AG10803 (cell line): Measurements from ENCODE around the gene REN.

ENCODE experiments used
- DNase-seq: peaks from one replicate; pipeline ENCODE4 v3.0.0; 2010; ENCODE audit warnings: low read depth
- H3K4me3 ChIP-seq: 2 replicates; pipeline ENCODE4 v1.5.1; 2011; ENCODE audit warnings: mild to moderate bottlenecking, low read length, control low read depth
- TF ChIP-seq, protein P1 (sequence below): conservative IDR thresholded peaks from 2 replicates; pipeline ENCODE4 v1.5.1; 2011; ENCODE audit warnings: mild to moderate bottlenecking, low read length, control low read depth, inconsistent platforms

The REN gene

GRCh38 chr1:204134103-204134502, 32.0 kb downstream of the REN start:
- no peak overlapping the region for H3K4me3 ChIP-seq
- no peak for DNase-seq
- TF ChIP-seq, protein P1, sequence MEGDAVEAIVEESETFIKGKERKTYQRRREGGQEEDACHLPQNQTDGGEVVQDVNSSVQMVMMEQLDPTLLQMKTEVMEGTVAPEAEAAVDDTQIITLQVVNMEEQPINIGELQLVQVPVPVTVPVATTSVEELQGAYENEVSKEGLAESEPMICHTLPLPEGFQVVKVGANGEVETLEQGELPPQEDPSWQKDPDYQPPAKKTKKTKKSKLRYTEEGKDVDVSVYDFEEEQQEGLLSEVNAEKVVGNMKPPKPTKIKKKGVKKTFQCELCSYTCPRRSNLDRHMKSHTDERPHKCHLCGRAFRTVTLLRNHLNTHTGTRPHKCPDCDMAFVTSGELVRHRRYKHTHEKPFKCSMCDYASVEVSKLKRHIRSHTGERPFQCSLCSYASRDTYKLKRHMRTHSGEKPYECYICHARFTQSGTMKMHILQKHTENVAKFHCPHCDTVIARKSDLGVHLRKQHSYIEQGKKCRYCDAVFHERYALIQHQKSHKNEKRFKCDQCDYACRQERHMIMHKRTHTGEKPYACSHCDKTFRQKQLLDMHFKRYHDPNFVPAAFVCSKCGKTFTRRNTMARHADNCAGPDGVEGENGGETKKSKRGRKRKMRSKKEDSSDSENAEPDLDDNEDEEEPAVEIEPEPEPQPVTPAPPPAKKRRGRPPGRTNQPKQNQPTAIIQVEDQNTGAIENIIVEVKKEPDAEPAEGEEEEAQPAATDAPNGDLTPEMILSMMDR: no peak

GRCh38 chr1:204132718-204133117, 33.4 kb downstream of the REN start:
- no peak overlapping the region for H3K4me3 ChIP-seq
- no peak for DNase-seq
- TF ChIP-seq, protein P1: no peak

- no peak for DNase-seq
- H3K4me3 ChIP-seq: no peak overlapping the region
- TF ChIP-seq, protein P1: no peak
These were observed 34.2 kb downstream of the REN start for GRCh38 chr1:204131978-204132377.

GRCh38 chr1:204130981-204131892, 34.9 kb downstream of the REN start:
- TF ChIP-seq, protein P1: peak; percentile 18; the same call in 1 of the 2 replicates
- peak; percentile 79 for DNase-seq
- no peak overlapping the region for H3K4me3 ChIP-seq

DNA sequence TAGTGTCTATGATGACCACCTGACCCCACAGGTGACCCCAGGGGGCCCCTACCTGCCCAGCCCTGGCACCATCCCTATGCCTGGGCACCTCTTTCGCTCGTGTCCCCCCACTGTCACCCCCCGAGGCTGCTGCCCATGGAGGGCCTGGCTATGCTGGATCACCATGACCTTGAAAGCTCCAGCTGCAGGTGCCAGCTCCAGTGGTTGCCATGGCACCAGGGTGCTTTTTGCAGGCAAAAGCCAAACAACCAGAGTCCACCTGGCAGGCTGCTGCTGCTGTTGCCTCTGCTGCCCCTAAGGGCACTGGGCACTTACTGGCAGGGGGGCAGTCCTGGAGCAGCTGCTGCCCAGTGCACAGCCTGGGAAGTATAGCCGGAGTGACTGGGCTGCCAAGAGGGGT, 36.0 kb downstream of the REN start:
- no peak overlapping the region for H3K4me3 ChIP-seq
- DNase-seq: no peak
- TF ChIP-seq, protein P1: no peak

GRCh38 chr1:204128964-204129896, 36.9 kb downstream of the REN start:
- TF ChIP-seq, protein P1: peak; percentile 82
- no peak overlapping the region for H3K4me3 ChIP-seq
- peak; percentile 66 for DNase-seq
